Ovary (tissue), 3 donors: ENCODE measurements around the gene EOLA2.
"Not testable (repeated sequence)": the region's sequence is repeated elsewhere in the genome, so short reads cannot be mapped to it uniquely, and the experiment has no call there.

Experiments used
- CTCF ChIP-seq, 3 donors: fragments of 450-650 bp in 2 of 3; fragments of 200-600 bp in 1 of 3; IDR thresholded peaks; one replicate each; pipeline versions ENCODE4 v1.5.1 to v1.8.0; 2016 to 2022; ENCODE audit warnings: antibody characterized with exemption in 3 of 3, mild to moderate bottlenecking in 1 of 3
- EP300 ChIP-seq: sonication (generic); formaldehyde crosslinking; IDR thresholded peaks from one replicate; pipeline ENCODE4 v1.6.1; 2017; ENCODE audit warnings: antibody characterized with exemption
- POLR2A ChIP-seq: fragments of 450-650 bp; IDR thresholded peaks from one replicate; pipeline ENCODE4 v1.6.1; 2017; ENCODE audit warnings: antibody characterized with exemption, mild to moderate bottlenecking, moderate library complexity
- donor health status: DM: no; HTN: no; CAD: no.

DNA sequence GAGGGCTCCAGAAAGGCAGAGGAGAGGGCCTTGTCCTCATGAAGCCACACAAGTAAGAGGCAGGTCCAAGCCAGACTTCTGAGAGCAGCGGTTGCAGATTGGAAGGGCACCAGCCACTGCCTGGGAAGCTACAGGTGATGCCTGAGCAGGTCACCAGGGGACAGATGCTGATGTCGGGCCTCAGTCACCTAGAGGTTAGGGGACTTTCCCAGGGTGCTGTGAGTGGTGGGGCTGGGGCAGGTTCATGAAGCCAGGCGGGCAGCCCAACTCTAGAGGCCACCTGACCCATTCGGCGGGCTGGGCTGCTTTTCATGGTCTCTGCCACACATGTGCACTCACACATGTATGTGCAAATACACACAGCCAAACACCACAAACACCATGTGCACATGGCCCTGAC lies 5.3 kb downstream of the EOLA2 start:
- TF ChIP-seq CTCF (IDR thresholded peaks at IDR 0.05); POLR2A; EP300: not testable (repeated sequence)
